HepG2 (cell line): Measurements from ENCODE around the gene POLR1E. TPM values are rescaled to one million over a fixed set of nuclear protein-coding genes. Genes with fewer than 3 reads are reported as not detected.

Source experiments
- AGO1 ChIP-seq: fragments of 200-400 bp; formaldehyde crosslinking; IDR thresholded peaks from 2 replicates; pipeline ENCODE4 v1.6.1; 2017; ENCODE audit warnings: mild to moderate bottlenecking, low read depth, low read length, moderate library complexity; ENCODE audit not compliant: poor library complexity, severe bottlenecking
- ATF6 ChIP-seq: sonication (generic); formaldehyde crosslinking; conservative IDR thresholded peaks from 2 replicates; pipeline ENCODE4 v1.4.0; 2020; ENCODE audit warnings: missing genetic modification reagents
- ATF7-NPFF ChIP-seq: sonication (generic); formaldehyde crosslinking; IDR thresholded peaks from 2 replicates; pipeline ENCODE4 v1.8.1; 2023; ENCODE audit warnings: mild to moderate bottlenecking, low read depth, missing genetic modification reagents, moderate library complexity
- ATRX ChIP-seq: sonication (generic); formaldehyde crosslinking; IDR thresholded peaks from 2 replicates; pipeline ENCODE4 v1.4.0; 2020; ENCODE audit warnings: missing genetic modification reagents, borderline replicate concordance
- CBFB ChIP-seq: sonication (generic); formaldehyde crosslinking; IDR thresholded peaks from 2 replicates; pipeline ENCODE4 v1.4.0; 2020; ENCODE audit warnings: missing genetic modification reagents
- CENPT ChIP-seq: sonication (generic); formaldehyde crosslinking; IDR thresholded peaks from 2 replicates; pipeline ENCODE4 v1.8.0; 2022; ENCODE audit warnings: low read depth, mild to moderate bottlenecking, moderate library complexity, missing genetic modification reagents
- FOXP1 ChIP-seq, 2 experiments: fragments of 450-650 bp in 1 of 2; IDR thresholded peaks; 2 replicates each; pipeline ENCODE4 v1.6.1; 2017 to 2018; ENCODE audit warnings: antibody characterized with exemption in 1 of 2
- GLI4 ChIP-seq: sonication (generic); formaldehyde crosslinking; IDR thresholded peaks from 2 replicates; pipeline ENCODE4 v1.5.1; 2020; ENCODE audit warnings: missing genetic modification reagents, mild to moderate bottlenecking, moderate library complexity, borderline replicate concordance
- HNRNPH1 ChIP-seq: fragments of 200-400 bp; formaldehyde crosslinking; optimal IDR thresholded peaks from 2 replicates; pipeline ENCODE3; 2017; ENCODE audit warnings: mild to moderate bottlenecking, low read depth, low read length
- HNRNPK ChIP-seq: fragments of 200-400 bp; formaldehyde crosslinking; IDR thresholded peaks from 2 replicates; pipeline ENCODE4 v1.6.1; 2018; ENCODE audit warnings: low read length, low read depth, moderate library complexity, mild to moderate bottlenecking; ENCODE audit not compliant: poor library complexity, severe bottlenecking
- IKZF1 ChIP-seq: fragments of 450-650 bp; IDR thresholded peaks from 2 replicates; pipeline ENCODE4 v1.7.1; 2016
- JDP2 ChIP-seq: sonication (generic); formaldehyde crosslinking; IDR thresholded peaks from 2 replicates; pipeline ENCODE4 v1.8.1; 2022; ENCODE audit warnings: missing genetic modification reagents, borderline replicate concordance
- LCORL ChIP-seq, 2 experiments: fragments of 450-650 bp in 1 of 2; sonication (generic) in 1 of 2; formaldehyde crosslinking in 1 of 2; IDR thresholded peaks; 2 replicates each; pipeline versions ENCODE4 v1.5.0 to v1.6.1; 2017 to 2020; ENCODE audit warnings: antibody characterized with exemption in 1 of 2, missing genetic modification reagents in 1 of 2
- NFIC ChIP-seq: IDR thresholded peaks from 2 replicates; pipeline ENCODE4 v1.6.1; 2012; ENCODE audit warnings: mild to moderate bottlenecking, low read length, inconsistent platforms
- RAD51 ChIP-seq: fragments of 450-650 bp; IDR thresholded peaks from 2 replicates; pipeline ENCODE4 v1.6.1; 2016; ENCODE audit warnings: borderline replicate concordance
- SP140L ChIP-seq: sonication (generic); formaldehyde crosslinking; IDR thresholded peaks from 2 replicates; pipeline ENCODE4 v1.4.0; 2020; ENCODE audit warnings: missing genetic modification reagents, borderline replicate concordance
- ZC3H13 ChIP-seq: sonication (generic); formaldehyde crosslinking; IDR thresholded peaks from 2 replicates; pipeline ENCODE4 v1.8.1; 2023; ENCODE audit warnings: mild to moderate bottlenecking, missing genetic modification reagents, moderate library complexity
- ZNF230 ChIP-seq: sonication (generic); formaldehyde crosslinking; IDR thresholded peaks from 2 replicates; pipeline ENCODE4 v1.4.0; 2020; ENCODE audit warnings: mild to moderate bottlenecking, missing genetic modification reagents
- ZNF235 ChIP-seq: sonication (generic); formaldehyde crosslinking; IDR thresholded peaks from 2 replicates; pipeline ENCODE4 v1.8.1; 2023; ENCODE audit warnings: mild to moderate bottlenecking, missing genetic modification reagents, borderline replicate concordance
- ZNF317 ChIP-seq: sonication (generic); formaldehyde crosslinking; IDR thresholded peaks from 2 replicates; pipeline ENCODE4 v1.5.0; 2020; ENCODE audit warnings: mild to moderate bottlenecking, missing genetic modification reagents
- ZNF513 ChIP-seq: sonication (generic); formaldehyde crosslinking; conservative IDR thresholded peaks from 2 replicates; pipeline ENCODE4 v1.5.0; 2020; ENCODE audit warnings: missing genetic modification reagents
- ZNF564 ChIP-seq: sonication (generic); formaldehyde crosslinking; IDR thresholded peaks from 2 replicates; pipeline ENCODE4 v1.8.1; 2023; ENCODE audit warnings: mild to moderate bottlenecking, missing genetic modification reagents
- ZNF577 ChIP-seq: sonication (generic); formaldehyde crosslinking; IDR thresholded peaks from 2 replicates; pipeline ENCODE4 v1.4.0; 2020; ENCODE audit warnings: mild to moderate bottlenecking, low read depth, missing genetic modification reagents, borderline replicate concordance
- ZNF703 ChIP-seq: sonication (generic); formaldehyde crosslinking; IDR thresholded peaks from 2 replicates; pipeline ENCODE4 v1.5.1; 2020; ENCODE audit warnings: missing genetic modification reagents, mild to moderate bottlenecking, moderate library complexity, borderline replicate concordance
- ZNF780A ChIP-seq: sonication (generic); formaldehyde crosslinking; IDR thresholded peaks from 2 replicates; pipeline ENCODE4 v1.8.0; 2022; ENCODE audit warnings: mild to moderate bottlenecking, missing genetic modification reagents, moderate library complexity
- polyA plus RNA-seq, 8 experiments: library from polyadenylated mRNA; depleted of rRNA in 3 of 8; stranded (reverse) in 7 of 8; unstranded in 1 of 8; fragments of >200 nt; fragmentation: Illumina TruSeq in 4 of 8; extraction: Trizol in 4 of 8; gene quantifications; 2 replicates each; pipeline versions ENCODE4 v1.2.1 to v1.2.3, GENCODE V29; 2011 to 2016; ENCODE audit warnings: low read depth in 4 of 8, missing spikeins in 1 of 8, mixed read lengths in 1 of 8; ENCODE audit not compliant: insufficient read depth in 1 of 8
- total RNA-seq, 5 experiments: library from RNA; depleted of rRNA; stranded (reverse); fragments of >200 nt; fragmentation: Illumina TruSeq; extraction: Trizol; gene quantifications; 2 replicates each; pipeline ENCODE4 v1.2.3, GENCODE V29; 2016; ENCODE audit warnings: low read depth in 1 of 5

Gene POLR1E
- total and polyA plus RNA-seq, 2 of the 13 experiments (the other 11 are each of a cell fraction or from before 2014, with no cell fraction given): 23.0 to 37.8 TPM

- TF ChIP-seq ZNF317 (CRISPR knock-in tag) (peak; percentile 86), ATF6 (no peak), ZNF577 (CRISPR knock-in tag) (no peak), SP140L (CRISPR knock-in tag) (no peak), FOXP1 (IDR thresholded peaks at IDR 0.05) (no peak), FOXP1 (CRISPR knock-in tag; IDR thresholded peaks at IDR 0.05) (peak; percentile 41; the same call in 1 of the 2 replicates), ZNF235 (CRISPR knock-in tag) (no peak), ZNF564 (CRISPR knock-in tag) (peak; percentile 79; the same call in 1 of the 2 replicates), IKZF1 (no peak), ZNF780A (CRISPR knock-in tag) (no peak), ZC3H13 (CRISPR knock-in tag) (0 out of 2 replicates have a peak, but pooled peaks have one; percentile 59), NFIC (peak; percentile 31; the same call in 1 of the 2 replicates), ZNF230 (peak; percentile 75; the same call in 1 of the 2 replicates), ZNF513 (CRISPR knock-in tag) (no peak), RAD51 (no peak), ATF7-NPFF (CRISPR knock-in tag) (0 out of 2 replicates have a peak, but pooled peaks have one; percentile 67), ATRX (CRISPR knock-in tag) (no peak), JDP2 (CRISPR knock-in tag) (no peak), HNRNPH1 (no peak), CBFB (CRISPR knock-in tag) (no peak), ZNF703 (no peak), GLI4 (CRISPR knock-in tag) (no peak), CENPT (CRISPR knock-in tag) (no peak), LCORL (IDR thresholded peaks at IDR 0.05) (no peak), LCORL (CRISPR knock-in tag; IDR thresholded peaks at IDR 0.05) (peak; percentile 85; the same call in 1 of the 2 replicates), HNRNPK (no peak), AGO1 (no peak)
Measured at GRCh38 chr9:37508135-37508833, 22.5 kb downstream of the POLR1E start (continued).
